ENCODE results near the gene KCNMA1. TPM values are rescaled to one million over a fixed set of nuclear protein-coding genes. Genes with fewer than 3 reads are reported as not detected.

The KCNMA1 gene
- total and polyA plus RNA-seq, 4 donors: 36.2 to 95.0 (median 54.3) TPM

GRCh38 chr10:77380191-77380590, 257.4 kb downstream of the KCNMA1 start:
- H3K9me3 ChIP-seq (ENCODE audit: control insufficient read depth, insufficient read depth, low read length): no peaks in the 10 kb centered on the region
- no peaks in the 10 kb centered on the region for H3K27me3 ChIP-seq (ENCODE audit: control insufficient read depth, insufficient read depth, low read length)
- no peak overlapping the region for H3K4me3 ChIP-seq (ENCODE audit: low read depth, low read length)
- H3K36me3 ChIP-seq (ENCODE audit: control insufficient read depth, insufficient read depth, low read length): no peaks in the 10 kb centered on the region
- H3K27ac ChIP-seq (ENCODE audit: low read depth, low read length): no peak overlapping the region
- H3K4me1 ChIP-seq (ENCODE audit: control insufficient read depth, insufficient read depth, low read length): no peaks in the 10 kb centered on the region
- no peak for DNase-seq (ENCODE audit: low read depth in 4 of 6, low spot score in 6 of 6)
- WGBS (ENCODE audit: insufficient coverage): 62% methylated on average over 3 of the region's 3 CpGs

GRCh38 chr10:77378366-77379349, 258.9 kb downstream of the KCNMA1 start:
- WGBS (ENCODE audit: insufficient coverage): no CpG with 5 or more reads among the region's 4 CpGs
- H3K36me3 ChIP-seq (ENCODE audit: control insufficient read depth, insufficient read depth, low read length): no peaks in the 10 kb centered on the region
- no peak for DNase-seq (ENCODE audit: low read depth in 4 of 6, low spot score in 6 of 6)
- no peaks in the 10 kb centered on the region for H3K27me3 ChIP-seq (ENCODE audit: control insufficient read depth, insufficient read depth, low read length)
- H3K4me3 ChIP-seq (ENCODE audit: low read depth, low read length): no peak overlapping the region
- no peaks in the 10 kb centered on the region for H3K9me3 ChIP-seq (ENCODE audit: control insufficient read depth, insufficient read depth, low read length)
- no peaks in the 10 kb centered on the region for H3K4me1 ChIP-seq (ENCODE audit: control insufficient read depth, insufficient read depth, low read length)
- H3K27ac ChIP-seq (ENCODE audit: low read depth, low read length): no peak overlapping the region

- no peaks in the 10 kb centered on the region for H3K36me3 ChIP-seq (ENCODE audit: control insufficient read depth, insufficient read depth, low read length)
- no peaks in the 10 kb centered on the region for H3K27me3 ChIP-seq (ENCODE audit: control insufficient read depth, insufficient read depth, low read length)
- 39% methylated on average over 3 of the region's 6 CpGs for WGBS (ENCODE audit: insufficient coverage)
These were observed 259.8 kb downstream of the KCNMA1 start for GRCh38 chr10:77377678-77378352.

GRCh38 chr10:77377034-77377433, 260.6 kb downstream of the KCNMA1 start:
- no peaks in the 10 kb centered on the region for H3K4me1 ChIP-seq (ENCODE audit: control insufficient read depth, insufficient read depth, low read length)
- no peaks in the 10 kb centered on the region for H3K36me3 ChIP-seq (ENCODE audit: control insufficient read depth, insufficient read depth, low read length)
- no peaks in the 10 kb centered on the region for H3K27me3 ChIP-seq (ENCODE audit: control insufficient read depth, insufficient read depth, low read length)
- DNase-seq (ENCODE audit: low read depth in 4 of 6, low spot score in 6 of 6): no peak
- H3K9me3 ChIP-seq (ENCODE audit: control insufficient read depth, insufficient read depth, low read length): no peaks in the 10 kb centered on the region
- WGBS (ENCODE audit: insufficient coverage): 87% methylated on average over 4 of the region's 5 CpGs
- no peak overlapping the region for H3K27ac ChIP-seq (ENCODE audit: low read depth, low read length)
- H3K4me3 ChIP-seq (ENCODE audit: low read depth, low read length): no peak overlapping the region

More at GRCh38 chr10:77377678-77378352, 259.8 kb downstream of the KCNMA1 start:
- Histone ChIP-seq H3K27ac (ENCODE audit: low read depth, low read length) (no peak overlapping the region), H3K4me1 (ENCODE audit: control insufficient read depth, insufficient read depth, low read length) (no peaks in the 10 kb centered on the region), H3K9me3 (ENCODE audit: control insufficient read depth, insufficient read depth, low read length) (no peaks in the 10 kb centered on the region), H3K4me3 (ENCODE audit: low read depth, low read length) (no peak overlapping the region)
- DNase-seq (ENCODE audit: low read depth in 4 of 6, low spot score in 6 of 6): no peak

- H3K27me3 ChIP-seq (ENCODE audit: control insufficient read depth, insufficient read depth, low read length): no peaks in the 10 kb centered on the region
- 78% methylated on average over 2 of the region's 2 CpGs for WGBS (ENCODE audit: insufficient coverage)
These were observed 263.4 kb downstream of the KCNMA1 start for GRCh38 chr10:77374189-77374656.

DNA sequence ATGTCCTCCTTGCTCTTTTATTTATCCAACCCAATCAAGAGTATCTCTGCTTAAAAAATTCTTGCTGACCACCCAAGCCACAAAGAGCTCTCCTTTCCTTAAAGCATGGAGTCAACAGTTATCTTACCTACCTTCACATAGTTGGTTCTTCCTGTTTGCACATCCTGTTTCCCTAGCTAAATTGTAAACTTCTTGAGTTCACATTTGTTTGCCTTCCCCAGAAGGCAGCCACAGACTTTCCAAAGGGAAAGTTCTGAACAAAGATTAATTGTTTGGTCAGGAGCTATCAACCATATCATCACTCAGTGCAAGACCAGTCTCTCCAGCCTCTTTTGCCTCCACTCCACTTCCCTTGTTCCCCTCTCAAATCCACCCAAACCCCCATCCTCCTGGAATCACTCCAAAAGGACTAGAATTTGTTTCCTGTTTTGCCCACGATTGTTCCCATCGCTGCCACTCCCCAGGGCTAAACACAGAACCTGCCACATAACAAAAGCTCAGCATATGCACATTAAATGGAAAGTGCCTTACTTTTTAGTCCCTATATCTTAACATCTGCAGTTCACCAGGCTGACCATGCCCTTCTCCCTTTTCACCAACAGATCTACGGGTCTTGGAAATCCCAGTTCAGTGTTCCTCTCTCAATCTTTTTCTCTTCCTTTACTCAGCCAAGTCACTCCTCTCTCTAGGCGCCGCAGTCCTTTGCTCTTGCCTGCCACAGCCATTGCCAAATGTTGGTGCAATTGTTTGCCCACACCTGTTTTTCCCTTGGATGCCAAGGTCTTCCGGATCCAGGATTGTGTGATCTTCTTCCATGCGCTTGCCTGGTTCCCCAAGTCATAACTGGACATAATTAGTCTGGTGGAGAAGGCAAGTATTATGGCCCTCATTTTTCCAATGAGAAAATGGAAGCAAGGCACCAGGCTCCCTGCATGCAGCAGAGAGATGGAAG, 265.5 kb downstream of the KCNMA1 start:
- no peak overlapping the region for H3K27ac ChIP-seq (ENCODE audit: low read depth, low read length)
- 76% methylated on average over 7 of the region's 7 CpGs for whole genome bisulfite sequencing (ENCODE audit: insufficient coverage)
- H3K36me3 ChIP-seq (ENCODE audit: control insufficient read depth, insufficient read depth, low read length): no peaks in the 10 kb centered on the region
- peaks cover 7% of the 10 kb centered on the region for H3K9me3 ChIP-seq (ENCODE audit: control insufficient read depth, insufficient read depth, low read length)
- no peaks in the 10 kb centered on the region for H3K4me1 ChIP-seq (ENCODE audit: control insufficient read depth, insufficient read depth, low read length)
- H3K4me3 ChIP-seq (ENCODE audit: low read depth, low read length): no peak overlapping the region
- no peak for DNase-seq (ENCODE audit: low read depth in 4 of 6, low spot score in 6 of 6)
- H3K27me3 ChIP-seq (ENCODE audit: control insufficient read depth, insufficient read depth, low read length): no peaks in the 10 kb centered on the region

More at GRCh38 chr10:77374189-77374656, 263.4 kb downstream of the KCNMA1 start:
- no peaks in the 10 kb centered on the region for H3K4me1 ChIP-seq (ENCODE audit: control insufficient read depth, insufficient read depth, low read length)
- no peak overlapping the region for H3K4me3 ChIP-seq (ENCODE audit: low read depth, low read length)
- no peak for DNase-seq (ENCODE audit: low read depth in 4 of 6, low spot score in 6 of 6)
- H3K9me3 ChIP-seq (ENCODE audit: control insufficient read depth, insufficient read depth, low read length): peaks cover under 1% of the 10 kb centered on the region
- H3K27ac ChIP-seq (ENCODE audit: low read depth, low read length): no peak overlapping the region
- H3K36me3 ChIP-seq (ENCODE audit: control insufficient read depth, insufficient read depth, low read length): no peaks in the 10 kb centered on the region

DNA sequence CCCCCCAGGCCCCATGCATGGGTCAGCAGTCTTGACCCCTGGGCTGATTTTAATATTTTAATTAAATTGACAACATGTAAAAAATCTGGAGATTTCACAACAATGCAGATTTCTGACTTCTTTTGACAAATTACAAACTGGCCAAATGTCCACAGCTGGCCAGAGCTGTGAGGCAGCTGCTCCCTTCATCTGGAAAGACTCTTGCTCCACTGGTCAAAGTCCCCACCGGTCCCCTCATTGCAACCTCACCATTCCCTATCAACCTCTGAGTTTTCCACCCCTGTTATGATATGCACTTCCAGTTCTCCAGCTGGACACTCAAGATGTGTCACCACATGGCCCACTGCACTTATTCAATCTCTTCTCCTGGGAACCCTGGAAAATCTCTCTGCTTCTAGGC, 266.2 kb downstream of the KCNMA1 start:
- no peaks in the 10 kb centered on the region for H3K36me3 ChIP-seq (ENCODE audit: control insufficient read depth, insufficient read depth, low read length)
- no peak overlapping the region for H3K4me3 ChIP-seq (ENCODE audit: low read depth, low read length)
- no peaks in the 10 kb centered on the region for H3K27me3 ChIP-seq (ENCODE audit: control insufficient read depth, insufficient read depth, low read length)
- DNase-seq (ENCODE audit: low read depth in 4 of 6, low spot score in 6 of 6): no peak
- H3K27ac ChIP-seq (ENCODE audit: low read depth, low read length): no peak overlapping the region
- H3K9me3 ChIP-seq (ENCODE audit: control insufficient read depth, insufficient read depth, low read length): peaks cover 7% of the 10 kb centered on the region
- WGBS (ENCODE audit: insufficient coverage): 100% methylated on average over 1 of the region's 1 CpG
- no peaks in the 10 kb centered on the region for H3K4me1 ChIP-seq (ENCODE audit: control insufficient read depth, insufficient read depth, low read length)

GRCh38 chr10:77368006-77368405, 269.6 kb downstream of the KCNMA1 start:
- Histone ChIP-seq H3K4me1 (ENCODE audit: control insufficient read depth, insufficient read depth, low read length) (no peaks in the 10 kb centered on the region), H3K27me3 (ENCODE audit: control insufficient read depth, insufficient read depth, low read length) (no peaks in the 10 kb centered on the region), H3K27ac (ENCODE audit: low read depth, low read length) (no peak overlapping the region), H3K4me3 (ENCODE audit: low read depth, low read length) (no peak overlapping the region), H3K9me3 (ENCODE audit: control insufficient read depth, insufficient read depth, low read length) (peaks cover 7% of the 10 kb centered on the region), H3K36me3 (ENCODE audit: control insufficient read depth, insufficient read depth, low read length) (no peaks in the 10 kb centered on the region)
- DNase-seq (ENCODE audit: low read depth in 4 of 6, low spot score in 6 of 6): no peak

DNA sequence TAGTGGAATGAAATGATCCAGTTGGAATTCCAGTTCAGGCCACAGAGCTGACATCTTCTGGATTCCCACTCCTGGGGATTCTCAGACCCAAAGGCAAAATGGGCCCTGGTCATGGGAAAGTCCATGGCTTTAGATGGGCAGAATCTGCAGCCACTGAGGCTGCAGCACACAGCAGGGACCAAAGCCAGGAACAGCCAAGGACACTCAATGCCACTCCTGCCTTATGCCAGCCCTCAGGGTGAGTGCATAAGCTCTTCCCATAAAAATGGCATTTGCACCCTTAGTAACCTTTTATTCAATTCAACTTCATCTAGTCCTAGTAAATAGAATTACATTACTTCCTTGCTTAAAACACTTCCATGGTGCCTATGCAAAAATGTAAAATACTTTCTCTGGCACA, 274.4 kb downstream of the KCNMA1 start:
- H3K4me3 ChIP-seq (ENCODE audit: low read depth, low read length): no peak overlapping the region
- H3K27ac ChIP-seq (ENCODE audit: low read depth, low read length): no peak overlapping the region
- H3K27me3 ChIP-seq (ENCODE audit: control insufficient read depth, insufficient read depth, low read length): no peaks in the 10 kb centered on the region
- H3K36me3 ChIP-seq (ENCODE audit: control insufficient read depth, insufficient read depth, low read length): no peaks in the 10 kb centered on the region
- DNase-seq (ENCODE audit: low read depth in 4 of 6, low spot score in 6 of 6): no peak
- H3K4me1 ChIP-seq (ENCODE audit: control insufficient read depth, insufficient read depth, low read length): peaks cover 15% of the 10 kb centered on the region
- H3K9me3 ChIP-seq (ENCODE audit: control insufficient read depth, insufficient read depth, low read length): no peaks in the 10 kb centered on the region

Data from spinal cord (tissue), 10 donors.